Measurements from ENCODE around the gene BRD2.

The BRD2 gene

DNA sequence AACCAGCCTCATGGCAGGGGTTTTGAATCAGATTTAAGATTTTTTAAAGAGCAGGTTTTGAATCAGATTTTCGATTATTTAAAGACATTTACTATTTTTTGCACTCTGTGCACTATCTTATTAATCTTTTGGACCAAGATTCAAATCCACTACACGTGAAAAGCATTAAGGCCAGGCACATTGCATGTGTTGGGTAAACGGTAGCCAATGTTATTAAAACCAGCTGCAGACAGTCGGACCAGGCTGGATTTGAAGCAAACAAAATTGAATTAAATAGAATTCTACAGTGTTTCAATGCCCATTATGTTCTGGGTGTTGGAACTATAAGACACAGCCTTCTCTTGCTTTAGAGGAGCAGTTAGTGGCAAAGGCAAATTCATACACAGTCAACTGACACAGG lies 33.3 kb downstream of the BRD2 start:
- no peak for DNase-seq

DNA sequence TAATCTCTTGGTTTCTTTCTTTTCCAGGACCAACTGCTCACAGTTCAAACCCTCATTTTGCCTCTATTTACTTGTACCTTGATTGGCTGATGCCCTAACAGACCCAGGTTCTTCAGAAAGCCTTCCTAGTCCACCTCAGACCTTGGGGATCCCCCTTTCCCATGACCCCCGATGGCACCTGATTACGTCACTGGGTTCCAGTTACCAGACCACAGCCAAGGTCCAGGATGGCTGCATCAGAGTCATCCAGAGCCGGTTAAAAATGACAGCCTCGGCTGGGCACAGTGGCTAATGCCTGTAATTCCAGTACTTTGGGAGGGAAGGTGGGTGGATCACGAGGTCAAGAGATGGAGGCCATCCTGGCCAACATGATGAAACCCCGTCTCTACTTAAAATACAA lies 36.5 kb downstream of the BRD2 start:
- DNase-seq: no peak

DNA sequence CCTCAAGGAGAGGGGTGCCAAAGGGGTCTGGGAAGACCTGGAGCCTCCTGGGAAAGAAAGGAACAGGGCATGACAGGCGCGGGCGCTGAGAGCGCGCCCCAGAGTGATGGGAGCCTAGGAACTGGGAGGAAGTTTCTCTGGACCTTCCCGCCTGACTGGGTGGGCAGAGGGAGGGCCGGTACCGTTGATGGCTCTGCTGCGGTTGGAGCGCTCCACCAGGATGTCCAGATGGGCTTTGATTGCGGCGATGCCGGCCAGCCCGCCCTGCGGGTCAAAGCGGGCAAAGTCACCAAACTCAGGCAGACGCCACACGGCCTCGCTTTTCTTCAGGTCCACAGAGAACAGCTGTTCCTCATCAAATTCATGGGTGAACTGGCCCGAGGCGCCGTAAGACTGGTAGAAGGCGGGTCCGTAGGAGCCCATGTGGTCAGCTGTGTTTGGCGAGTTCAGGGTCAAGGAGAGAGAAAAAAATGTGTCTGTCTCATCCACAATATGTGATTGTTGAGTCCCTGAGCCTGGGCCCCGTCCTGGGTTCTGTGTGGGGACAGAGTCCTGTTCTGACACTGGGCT lies 39.5 kb downstream of the BRD2 start:
- DNase-seq: no peak

DNA sequence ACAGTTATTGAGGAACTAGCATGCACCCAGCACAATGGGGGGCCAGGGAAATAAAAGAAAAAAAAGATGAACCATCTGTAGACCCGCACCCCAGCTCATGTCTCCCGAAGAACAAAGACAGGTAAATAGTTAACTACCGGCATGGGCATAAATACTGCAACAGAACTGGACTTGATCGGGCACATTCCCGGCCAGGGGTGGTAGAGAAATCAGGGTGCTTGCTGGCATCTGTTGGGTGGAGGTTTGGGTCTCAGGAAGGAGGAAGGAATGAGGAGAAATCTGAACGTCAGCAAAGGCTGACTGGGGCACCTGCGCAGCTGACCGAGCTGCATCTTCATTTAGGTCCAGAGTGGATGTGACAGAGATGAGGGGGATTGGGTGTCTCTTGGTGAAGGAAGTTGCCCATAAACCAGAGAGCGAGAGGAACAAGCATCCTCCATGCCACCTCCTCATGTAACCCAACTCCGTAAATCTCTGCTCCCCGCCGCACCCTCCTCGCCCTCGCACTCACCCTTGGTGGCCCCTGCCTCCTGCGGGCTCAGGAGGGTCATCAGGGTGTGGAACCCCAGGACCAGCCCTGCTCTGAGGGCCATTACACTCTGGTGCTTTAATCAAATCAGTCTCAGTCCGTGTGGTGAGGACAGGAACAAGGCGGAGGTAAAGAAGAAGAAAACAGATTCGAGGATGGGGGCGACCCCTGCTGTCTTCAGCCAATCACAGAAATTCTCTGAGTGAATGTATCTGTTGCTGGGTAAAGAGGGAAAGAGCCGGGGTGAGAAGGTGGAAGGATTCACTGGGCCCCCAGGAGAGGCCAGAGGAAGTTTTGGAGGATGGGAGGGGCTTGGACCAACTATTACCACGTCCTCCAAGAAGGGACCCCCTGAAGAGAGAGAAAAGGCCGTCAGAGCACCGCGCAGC lies 40.8 kb downstream of the BRD2 start, which contains the start of gene HLA-DOA:
HLA-DOA (minus strand) TSS at position 648 of the 918 bp plus-strand sequence.
- DNase-seq: peak in 1 of 2 experiments; percentile 30

DNA sequence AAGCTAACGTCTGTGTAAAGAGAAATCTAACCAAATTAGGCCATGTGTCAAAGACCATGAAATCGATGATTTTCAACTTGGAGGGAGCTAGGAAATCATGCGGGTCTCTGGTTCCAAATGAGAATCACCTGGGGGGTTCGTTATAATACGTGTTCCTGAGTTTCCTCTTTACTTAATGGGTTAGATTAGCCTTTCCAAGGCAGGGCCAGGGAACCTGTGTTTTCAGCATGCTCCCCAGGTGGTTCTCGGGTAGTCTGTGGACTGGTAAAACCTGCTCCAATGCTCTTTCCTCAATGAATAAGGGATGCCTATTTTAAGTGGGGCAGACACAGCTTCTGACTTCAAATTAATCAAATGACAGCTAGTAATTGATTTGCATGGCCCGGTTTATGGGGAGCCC lies 42.0 kb downstream of the BRD2 start:
- no peak for DNase-seq

DNA sequence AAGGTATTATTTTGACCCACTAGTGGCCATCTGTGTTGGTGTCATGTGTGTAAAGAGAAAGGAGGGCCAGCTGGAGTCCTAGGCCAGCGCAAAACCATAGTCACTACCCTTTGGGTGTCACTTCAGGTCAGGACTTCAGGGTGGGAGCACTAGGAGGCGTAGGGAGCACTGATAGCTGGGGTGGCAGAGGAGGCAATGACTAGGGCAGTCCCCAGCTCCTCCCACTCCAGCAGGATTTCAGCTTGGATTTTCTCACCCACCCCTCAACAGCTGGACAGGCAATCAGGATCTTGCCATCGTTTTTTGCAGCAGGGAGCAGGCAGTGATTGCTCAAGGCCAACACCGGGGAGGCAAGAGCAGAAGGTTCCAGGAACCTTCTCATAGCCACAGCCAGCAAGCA lies 45.2 kb downstream of the BRD2 start:
- DNase-seq: no peak

DNA sequence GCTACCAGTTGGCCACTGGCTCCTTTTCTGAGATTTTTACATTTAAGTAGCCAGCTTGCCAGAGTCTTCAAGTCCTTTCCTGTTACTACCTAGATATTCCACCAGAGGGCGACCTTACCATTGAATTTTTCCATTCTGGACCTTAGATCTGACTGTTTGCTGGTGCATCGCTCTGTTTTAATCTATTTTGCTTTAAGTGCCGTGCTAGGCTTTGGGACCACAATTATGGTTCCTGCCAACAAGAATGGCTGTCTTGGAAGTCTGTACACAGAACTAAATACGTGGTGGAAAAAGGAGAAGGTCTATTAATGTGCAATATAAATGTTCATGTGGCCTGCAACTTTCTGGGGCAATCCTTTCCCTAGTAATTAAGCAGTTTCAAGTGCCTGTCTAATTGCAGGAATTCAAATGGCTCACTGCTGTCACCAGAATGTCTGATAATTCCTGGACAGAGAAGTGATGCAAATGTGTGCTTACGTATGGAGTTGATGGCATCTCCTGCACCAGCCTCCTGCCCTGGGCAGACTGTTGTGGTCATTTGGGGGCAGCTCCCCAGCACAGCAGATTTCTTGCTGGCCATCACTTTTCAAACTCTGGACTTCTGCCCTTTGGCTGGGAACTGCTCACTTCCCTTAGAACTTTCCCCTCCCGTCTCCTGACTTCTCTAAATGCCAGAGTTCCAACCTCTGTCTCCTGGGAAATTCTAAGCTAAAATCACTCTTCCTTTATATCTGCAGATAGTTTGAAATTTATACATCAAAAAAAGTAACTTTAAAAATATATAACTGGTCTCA lies 46.6 kb downstream of the BRD2 start:
- peak; percentile 25 to 85 for DNase-seq

DNA sequence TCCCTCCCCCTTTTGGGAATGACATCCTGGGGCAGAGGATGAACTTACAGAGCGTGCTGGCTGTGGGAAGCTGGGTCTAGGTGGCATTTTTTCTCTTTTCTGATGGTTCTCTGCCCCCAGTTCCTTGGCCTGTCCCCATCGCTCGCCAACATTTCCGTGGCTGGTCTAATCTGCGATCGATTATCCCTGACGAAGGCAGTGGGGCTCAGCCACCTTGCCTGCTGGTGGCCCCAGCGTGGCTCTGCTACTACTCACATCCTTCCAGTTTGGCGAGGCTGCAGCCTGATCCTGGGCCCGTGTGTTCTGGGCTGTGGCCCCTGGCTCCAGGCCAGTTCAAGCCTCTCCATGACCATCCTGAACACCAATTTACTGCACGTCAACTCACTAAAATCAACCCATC lies 47.4 kb downstream of the BRD2 start:
- no peak for DNase-seq

DNA sequence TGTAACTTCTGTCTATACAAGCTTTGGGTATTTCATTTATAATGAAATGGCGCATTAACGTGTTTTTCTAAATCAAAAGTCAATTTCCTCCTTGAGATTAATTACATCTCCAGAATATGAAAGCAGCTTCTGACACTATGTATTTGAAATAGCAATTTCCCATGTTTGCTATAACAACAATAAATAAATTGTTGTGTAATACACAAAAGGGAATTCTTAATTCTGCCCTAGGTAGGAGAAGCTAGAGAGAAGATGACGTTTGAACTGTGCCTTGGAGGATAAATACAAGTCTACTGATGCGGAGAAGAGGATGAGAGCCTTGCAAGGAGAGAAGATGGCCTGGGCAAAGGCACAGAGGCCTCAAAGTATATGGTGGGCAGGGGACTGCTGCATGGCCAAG lies 48.6 kb downstream of the BRD2 start:
- no peak for DNase-seq

DNA sequence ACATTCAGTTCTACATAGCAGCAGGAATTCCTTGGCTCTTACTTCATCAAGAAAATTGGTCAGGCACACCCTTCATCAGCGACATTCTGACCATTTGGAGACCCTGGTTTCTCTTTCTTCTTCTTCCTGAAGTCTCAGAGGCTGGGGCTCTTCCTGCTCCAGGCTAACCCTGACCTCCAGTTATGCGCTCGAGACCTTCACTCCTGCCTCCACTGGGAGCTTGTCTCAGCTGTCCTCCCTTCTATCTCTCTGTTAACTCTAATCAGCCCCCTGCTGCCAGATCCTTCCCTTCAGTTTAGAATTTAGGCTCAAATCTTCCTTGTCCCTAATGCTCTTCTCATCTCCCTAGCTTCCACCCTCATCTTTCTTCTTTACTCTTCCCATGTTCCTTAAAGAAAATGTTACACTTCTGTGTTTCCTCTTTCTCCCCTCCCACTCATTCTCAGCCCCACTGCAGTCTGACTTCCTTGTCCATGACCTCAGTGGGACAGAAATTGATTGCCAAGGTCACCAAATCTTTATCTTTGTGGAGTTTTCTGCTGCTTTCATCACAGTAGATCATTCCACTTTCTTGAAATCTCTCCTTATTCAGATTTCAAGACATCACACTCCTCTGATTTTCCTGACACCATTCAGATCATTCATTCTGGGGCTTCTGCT lies 49.4 kb downstream of the BRD2 start:
- DNase-seq: no peak

DNA sequence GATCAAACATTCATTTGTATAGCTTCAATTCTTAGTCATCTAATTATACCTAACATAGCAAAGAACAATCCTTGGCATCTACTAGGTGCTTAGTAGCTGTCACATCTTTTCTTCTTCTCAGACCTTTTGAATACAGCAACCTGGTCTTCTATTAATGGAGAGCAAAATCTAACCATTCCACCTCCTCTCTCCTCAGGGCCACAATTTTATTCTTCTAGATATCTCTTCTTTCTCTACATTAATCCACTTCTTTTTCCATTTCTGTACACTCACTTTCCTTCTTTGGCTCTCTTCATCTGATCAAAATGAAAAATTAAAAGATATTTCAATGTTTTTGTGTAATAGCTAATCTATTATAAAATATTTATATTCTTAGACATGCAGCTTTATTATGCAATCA lies 50.0 kb downstream of the BRD2 start:
- DNase-seq: no peak

DNA sequence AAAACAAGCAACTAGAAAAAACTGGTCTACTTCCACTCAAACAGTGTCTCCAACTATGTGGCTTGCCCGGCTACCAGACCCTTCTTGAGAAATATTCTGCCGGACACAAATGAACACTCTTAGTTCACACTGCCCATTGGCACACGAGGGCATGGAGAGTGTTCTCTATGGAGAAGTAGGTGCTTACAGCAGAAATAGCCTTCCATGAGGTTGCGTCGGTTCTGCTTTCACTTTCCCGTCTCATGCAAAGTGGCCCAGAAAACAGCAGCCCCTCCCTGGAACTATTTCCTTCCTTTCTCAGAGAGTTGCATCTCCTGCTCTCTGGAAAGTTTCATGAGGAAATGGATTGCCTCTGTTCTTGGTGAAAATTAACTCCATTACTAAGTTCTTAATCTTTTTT lies 50.5 kb downstream of the BRD2 start:
- no peak for DNase-seq

DNA sequence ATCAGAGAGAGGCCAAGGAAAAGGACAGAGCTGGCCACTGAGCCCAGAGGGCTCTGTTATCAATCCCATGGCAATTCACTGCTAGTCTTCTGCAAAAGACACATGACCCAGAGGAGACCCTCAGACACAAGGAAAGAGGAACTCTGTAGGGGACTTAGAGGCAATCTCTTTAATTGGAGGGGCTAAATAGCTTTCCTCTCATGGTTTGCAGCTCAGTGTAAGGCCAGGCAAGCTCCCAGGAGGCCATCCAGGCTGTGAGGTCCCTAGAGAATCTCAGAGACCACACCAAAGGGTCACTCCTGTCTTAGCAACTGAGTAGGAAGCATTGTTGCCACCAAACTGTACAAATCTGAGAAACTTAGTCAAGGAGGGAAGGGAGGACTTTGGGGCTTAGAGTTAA lies 51.0 kb downstream of the BRD2 start:
- no peak for DNase-seq

DNA sequence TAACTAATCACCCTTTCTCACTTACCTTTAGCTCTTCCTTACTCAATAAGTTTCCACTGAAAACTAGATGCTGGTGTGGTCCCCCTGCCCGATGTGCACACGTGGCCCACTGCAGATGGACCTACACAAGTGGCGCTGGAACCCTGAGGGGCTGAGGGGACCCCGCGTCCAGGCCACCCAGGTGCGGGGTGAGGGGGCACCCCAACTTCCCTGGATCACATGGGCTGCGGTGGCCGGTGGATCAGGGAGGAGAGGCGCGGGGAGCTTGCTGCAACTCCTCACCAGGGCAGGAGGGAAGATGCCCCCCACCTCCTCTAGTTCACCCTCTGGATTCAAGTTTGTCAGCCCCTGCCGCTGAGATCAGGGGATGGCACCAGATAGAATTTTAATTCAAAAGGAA lies 53.5 kb downstream of the BRD2 start:
- DNase-seq: no peak

DNA sequence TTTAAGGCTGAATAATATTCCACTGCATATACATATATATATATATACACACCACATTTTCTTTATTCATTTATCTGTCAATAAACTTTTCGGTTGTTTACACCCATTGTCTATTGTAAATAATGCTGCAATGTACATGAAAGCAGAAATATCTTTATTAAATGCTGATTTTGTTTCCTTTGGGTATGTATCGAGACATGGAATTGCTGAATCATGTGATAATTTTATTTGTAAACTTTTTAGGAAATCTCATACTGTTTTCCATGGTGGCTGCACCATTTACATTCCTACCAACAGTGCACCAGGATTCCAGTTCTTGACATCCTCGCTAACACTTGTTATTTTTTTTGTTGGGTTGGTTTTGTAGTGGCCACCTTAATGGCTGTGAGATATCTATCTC lies 55.1 kb downstream of the BRD2 start:
- no peak for DNase-seq

DNA sequence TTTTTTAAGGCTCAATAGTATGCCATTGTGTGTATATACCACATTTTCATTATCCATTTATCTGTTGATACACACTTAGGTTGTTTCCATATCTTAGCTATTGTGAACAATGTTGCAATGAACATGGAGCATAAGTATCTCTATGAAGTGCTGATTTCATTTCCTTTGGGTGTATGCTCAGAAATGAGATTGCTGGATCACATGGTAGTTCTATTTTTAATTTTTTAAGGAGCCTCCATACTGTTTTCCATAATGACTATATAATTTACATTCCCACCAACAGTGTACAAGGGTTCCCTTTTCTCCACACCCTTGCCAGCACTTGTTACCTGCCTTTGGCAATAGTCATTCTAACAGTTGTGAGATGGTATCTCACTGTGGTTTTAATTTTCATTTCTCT lies 56.1 kb downstream of the BRD2 start:
- no peak for DNase-seq

DNA sequence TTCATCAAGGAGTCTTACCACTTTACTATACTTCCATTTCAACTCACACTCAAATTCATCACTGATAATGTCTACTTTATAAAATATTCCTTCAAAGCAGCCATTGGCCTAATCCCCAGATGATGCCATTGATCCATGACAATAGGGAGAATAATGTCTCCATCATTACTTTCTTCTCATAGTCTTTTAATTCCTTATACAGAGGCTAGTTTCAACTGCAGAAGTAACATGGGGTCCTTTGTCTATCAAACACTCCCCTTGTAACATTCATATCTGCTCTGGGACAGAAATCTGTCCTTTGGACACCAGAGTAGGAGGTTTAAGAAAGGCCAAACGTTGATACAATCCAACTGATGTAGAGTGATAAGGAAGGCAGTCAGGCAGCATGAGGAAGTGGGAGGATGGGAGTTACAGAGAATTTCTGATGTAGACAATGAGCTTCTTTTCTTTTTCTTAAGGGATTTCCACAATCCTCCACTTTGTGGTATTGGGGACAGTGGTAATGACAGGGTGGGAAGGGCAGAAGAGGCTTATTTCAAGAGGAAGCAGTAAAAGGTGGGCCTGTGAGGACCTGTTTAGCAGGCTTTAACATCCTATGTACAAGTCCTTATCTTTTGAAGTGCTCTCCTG lies 59.9 kb downstream of the BRD2 start:
- DNase-seq: no peak

DNA sequence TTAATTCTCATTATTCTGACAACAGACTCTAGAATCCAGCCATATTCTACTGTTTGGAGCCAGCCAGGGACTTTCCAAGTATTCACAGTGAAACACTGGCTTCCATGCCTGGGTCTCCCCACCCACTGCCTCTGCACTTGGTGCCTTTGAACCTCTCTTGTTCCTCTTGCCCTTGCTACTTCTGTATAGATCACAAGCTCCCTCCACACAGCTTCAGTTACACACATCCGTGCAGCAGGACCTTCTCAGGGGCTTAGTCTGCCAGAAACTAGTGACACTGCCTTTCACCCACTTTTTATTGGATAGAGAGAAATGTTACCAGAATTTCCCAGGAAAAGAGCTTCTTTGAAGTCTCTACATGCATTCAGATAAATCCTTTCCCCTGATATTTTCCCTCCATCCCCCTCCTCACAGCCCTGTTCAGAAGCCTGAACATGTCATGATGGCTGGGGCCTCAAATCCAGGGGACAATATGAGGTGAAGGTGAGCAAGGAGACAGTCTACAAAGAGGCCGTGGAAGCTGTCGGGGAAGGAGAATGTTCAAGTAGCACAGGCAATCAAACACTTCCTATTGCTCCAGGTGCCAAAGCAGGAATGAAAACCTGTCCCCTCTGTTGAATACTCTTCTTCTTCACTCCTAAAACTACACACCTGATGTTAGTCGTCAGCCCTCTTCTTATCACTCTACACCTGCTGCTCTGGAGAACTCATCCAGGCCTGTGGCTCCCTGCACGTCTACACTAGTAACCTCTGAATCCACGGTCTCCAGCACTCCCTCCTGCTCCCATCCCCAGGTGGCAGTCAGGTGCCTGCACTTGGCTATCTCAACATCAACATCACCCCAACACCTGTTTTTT lies 61.2 kb downstream of the BRD2 start:
- peak in 1 of 2 experiments; percentile 13 for DNase-seq

DNA sequence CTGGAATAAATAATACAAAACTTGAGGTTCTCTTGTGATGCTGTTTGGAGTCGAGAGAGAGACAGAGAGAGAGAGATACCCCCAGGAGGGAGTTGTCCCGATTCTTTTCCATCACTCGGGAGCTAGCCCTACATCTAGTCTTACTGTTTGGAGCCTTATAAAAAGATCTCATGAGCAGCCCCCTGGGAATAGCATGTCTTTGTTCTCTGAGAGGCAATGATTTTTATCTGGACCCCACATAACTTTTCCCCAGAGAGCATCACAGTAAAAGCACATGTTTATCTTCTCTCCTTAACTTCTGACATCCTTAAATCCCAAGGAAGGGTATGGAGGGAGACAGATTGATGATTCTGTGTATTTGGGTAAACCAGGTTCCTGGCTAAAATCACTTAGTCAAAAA lies 61.9 kb downstream of the BRD2 start:
- no peak for DNase-seq
